Gastroesophageal sphincter (tissue), 3 donors: Measurements from ENCODE around the gene CHD5.

Experiments used
- EP300 ChIP-seq: sonication (generic); formaldehyde crosslinking; IDR thresholded peaks from one replicate; pipeline ENCODE4 v1.6.1; 2017; ENCODE audit warnings: antibody characterized with exemption, mild to moderate bottlenecking
- POLR2A ChIP-seq, 2 donors: fragments of 450-650 bp; IDR thresholded peaks; one replicate each; pipeline ENCODE4 v1.6.1; 2017; ENCODE audit warnings: antibody characterized with exemption in 2 of 2, mild to moderate bottlenecking in 2 of 2, moderate library complexity in 1 of 2
- TF ChIP-seq, protein P1 (sequence below), 4 experiments: fragments of 200-600 bp in 2 of 4; fragments of 450-650 bp in 2 of 4; sonication (generic) in 1 of 4; IDR thresholded peaks; one replicate each; pipeline ENCODE4 v1.5.1; 2017 to 2019; ENCODE audit warnings: antibody characterized with exemption in 4 of 4, mild to moderate bottlenecking in 2 of 4, moderate library complexity in 2 of 4

DNA sequence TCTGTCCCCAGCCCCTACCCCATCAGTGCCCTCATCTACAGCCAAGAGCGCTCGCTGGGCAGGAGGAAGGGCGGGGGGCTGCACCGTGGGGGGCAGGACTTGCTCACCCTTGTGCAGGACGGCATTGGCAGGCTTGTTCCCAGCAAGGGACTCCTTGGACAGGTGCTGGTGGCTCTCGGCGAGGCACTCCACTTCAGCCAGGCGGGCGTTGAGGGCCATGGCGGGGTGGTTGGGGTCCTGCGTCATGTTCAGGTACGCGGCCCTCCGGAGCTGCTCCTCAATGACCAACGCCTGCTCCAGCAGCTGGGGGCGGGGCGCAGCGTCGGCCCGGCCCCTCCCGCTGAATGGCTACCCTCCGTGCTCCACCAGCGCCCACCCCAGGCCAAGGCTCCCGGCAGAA lies 70.4 kb downstream of the CHD5 start:
- TF ChIP-seq, protein P1, sequence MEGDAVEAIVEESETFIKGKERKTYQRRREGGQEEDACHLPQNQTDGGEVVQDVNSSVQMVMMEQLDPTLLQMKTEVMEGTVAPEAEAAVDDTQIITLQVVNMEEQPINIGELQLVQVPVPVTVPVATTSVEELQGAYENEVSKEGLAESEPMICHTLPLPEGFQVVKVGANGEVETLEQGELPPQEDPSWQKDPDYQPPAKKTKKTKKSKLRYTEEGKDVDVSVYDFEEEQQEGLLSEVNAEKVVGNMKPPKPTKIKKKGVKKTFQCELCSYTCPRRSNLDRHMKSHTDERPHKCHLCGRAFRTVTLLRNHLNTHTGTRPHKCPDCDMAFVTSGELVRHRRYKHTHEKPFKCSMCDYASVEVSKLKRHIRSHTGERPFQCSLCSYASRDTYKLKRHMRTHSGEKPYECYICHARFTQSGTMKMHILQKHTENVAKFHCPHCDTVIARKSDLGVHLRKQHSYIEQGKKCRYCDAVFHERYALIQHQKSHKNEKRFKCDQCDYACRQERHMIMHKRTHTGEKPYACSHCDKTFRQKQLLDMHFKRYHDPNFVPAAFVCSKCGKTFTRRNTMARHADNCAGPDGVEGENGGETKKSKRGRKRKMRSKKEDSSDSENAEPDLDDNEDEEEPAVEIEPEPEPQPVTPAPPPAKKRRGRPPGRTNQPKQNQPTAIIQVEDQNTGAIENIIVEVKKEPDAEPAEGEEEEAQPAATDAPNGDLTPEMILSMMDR (IDR thresholded peaks at IDR 0.05), result no peak
- TF ChIP-seq EP300 (no peak), POLR2A (IDR thresholded peaks at IDR 0.05) (no peak)
